HEK293T (cell line): ENCODE data around the gene BOC.

Experiments used
- CTCF ChIA-PET: fragments of 350-600 bp; formaldehyde crosslinking; extraction: SDS; loops from one replicate; lab custom pipeline; 2021; ENCODE audit warnings: antibody characterized with exemption, inconsistent platforms; lab: Yijun Ruan, JAX
- POLR2A ChIA-PET: fragments of 350-600 bp; formaldehyde crosslinking; extraction: SDS; loops from one replicate; lab custom pipeline; 2020; ENCODE audit warnings: antibody characterized with exemption, inconsistent platforms; lab: Yijun Ruan, JAX
- DNase-seq: peaks from one replicate; pipeline ENCODE4 v3.0.0; 2012; ENCODE audit warnings: mixed read lengths; ENCODE audit errors: extremely low spot score
- ARNT ChIP-seq: fragments of 450-650 bp; IDR thresholded peaks from 2 replicates; pipeline ENCODE4 v1.6.1; 2017; ENCODE audit warnings: mild to moderate bottlenecking
- BHLHE40 ChIP-seq: fragments of 450-650 bp; IDR thresholded peaks from 2 replicates; pipeline ENCODE4 v1.6.1; 2016; ENCODE audit warnings: mild to moderate bottlenecking, moderate library complexity, borderline replicate concordance
- CTBP1 ChIP-seq: fragments of 450-650 bp; IDR thresholded peaks from 2 replicates; pipeline ENCODE4 v1.6.1; 2016; ENCODE audit warnings: borderline replicate concordance
- ELF4 ChIP-seq: fragments of 450-650 bp; IDR thresholded peaks from 2 replicates; pipeline ENCODE4 v1.6.1; 2017; ENCODE audit warnings: antibody characterized with exemption
- FOXA1 ChIP-seq: fragments of 450-650 bp; IDR thresholded peaks from 2 replicates; pipeline ENCODE4 v1.6.1; 2016; ENCODE audit warnings: mild to moderate bottlenecking
- FOXK2 ChIP-seq: fragments of 450-650 bp; IDR thresholded peaks from 2 replicates; pipeline ENCODE4 v1.6.1; 2016; ENCODE audit warnings: mild to moderate bottlenecking
- FOXM1 ChIP-seq: fragments of 450-650 bp; IDR thresholded peaks from 2 replicates; pipeline ENCODE4 v1.6.1; 2017; ENCODE audit warnings: mild to moderate bottlenecking, borderline replicate concordance
- HDGF ChIP-seq: fragments of 450-650 bp; IDR thresholded peaks from 2 replicates; pipeline ENCODE4 v1.6.1; 2017; ENCODE audit warnings: antibody characterized with exemption, borderline replicate concordance
- L3MBTL2 ChIP-seq: fragments of 450-650 bp; conservative IDR thresholded peaks from 2 replicates; pipeline ENCODE4 v1.6.1; 2016; ENCODE audit warnings: mild to moderate bottlenecking
- LEF1 ChIP-seq: fragments of 450-650 bp; IDR thresholded peaks from 2 replicates; pipeline ENCODE4 v1.6.1; 2017; ENCODE audit warnings: mild to moderate bottlenecking, borderline replicate concordance
- NFRKB ChIP-seq: fragments of 450-650 bp; IDR thresholded peaks from 2 replicates; pipeline ENCODE4 v1.6.1; 2016; ENCODE audit warnings: mild to moderate bottlenecking, moderate library complexity
- SP1 ChIP-seq: fragments of 450-650 bp; IDR thresholded peaks from 2 replicates; pipeline ENCODE4 v1.6.1; 2017
- SUZ12 ChIP-seq: fragments of 450-650 bp; IDR thresholded peaks from 2 replicates; pipeline ENCODE4 v1.6.1; 2016; ENCODE audit warnings: mild to moderate bottlenecking
- TARDBP ChIP-seq: fragments of 450-650 bp; IDR thresholded peaks from 2 replicates; pipeline ENCODE4 v1.6.1; 2016
- ZNF384 ChIP-seq: fragments of 450-650 bp; IDR thresholded peaks from 2 replicates; pipeline ENCODE4 v1.6.1; 2016
- TF ChIP-seq, protein P1 (sequence below): fragments of 450-650 bp; IDR thresholded peaks from 2 replicates; pipeline ENCODE4 v1.6.1; 2016

The BOC gene

DNA sequence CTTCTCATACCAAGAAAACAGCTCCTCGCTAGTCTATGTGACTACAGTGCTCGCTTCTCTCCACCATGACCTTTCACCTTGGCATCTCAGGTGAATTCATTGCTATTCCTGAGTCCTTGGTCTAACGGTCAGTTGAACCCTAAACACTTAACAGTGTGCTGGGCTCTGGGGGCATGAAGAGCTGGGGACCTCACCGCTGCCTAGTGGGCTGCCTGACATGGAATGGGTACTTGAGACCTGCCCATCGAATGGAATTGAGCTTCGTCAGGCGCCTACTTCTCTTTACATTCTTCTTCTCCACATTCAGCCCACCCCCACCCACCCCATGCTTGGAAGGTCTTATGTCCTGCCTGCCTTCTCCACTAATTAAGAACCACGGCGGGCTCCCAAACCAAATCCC, 22.1 kb downstream of the BOC start:
- TF ChIP-seq ARNT = no peak
- TF ChIP-seq CTBP1 = no peak
- TF ChIP-seq LEF1 = no peak
- TF ChIP-seq NFRKB = no peak
- TF ChIP-seq BHLHE40 = no peak
- TF ChIP-seq FOXA1 = no peak
- ChIA-PET CTCF (interaction anchor here (1.5 kb wide), 1 partner anchor 99 kb away, joined by 4 read pairs; no protein-coding TSS in a partner anchor), POLR2A (interaction anchor here (1.4 to 2.6 kb wide), 2 partner anchors 22 to 214 kb away, joined by 3 to 11 read pairs; partner anchors contain the start of gene BOC)
- DNase-seq = no peak

DNA sequence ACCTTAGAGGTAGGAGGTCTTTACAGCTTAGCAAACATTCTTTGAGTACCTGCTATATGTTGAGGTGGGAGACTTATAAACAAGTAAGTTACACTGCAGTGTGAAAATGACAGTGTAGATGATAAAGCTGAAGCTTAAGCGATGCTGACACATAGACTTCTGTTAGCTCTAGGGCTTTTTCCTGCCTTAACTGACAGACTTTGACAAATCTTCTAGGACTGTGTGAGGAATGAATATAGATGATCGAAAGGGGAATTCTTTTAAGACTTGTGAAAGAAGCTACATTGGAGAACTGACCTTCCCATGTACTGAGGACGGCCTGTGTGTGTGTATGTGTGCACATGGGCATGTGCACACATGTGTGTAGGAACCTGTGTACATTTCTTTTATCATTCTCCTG, 22.7 kb downstream of the BOC start:
- no peak for TF ChIP-seq BHLHE40
- no peak for TF ChIP-seq L3MBTL2
- TF ChIP-seq, protein P1, sequence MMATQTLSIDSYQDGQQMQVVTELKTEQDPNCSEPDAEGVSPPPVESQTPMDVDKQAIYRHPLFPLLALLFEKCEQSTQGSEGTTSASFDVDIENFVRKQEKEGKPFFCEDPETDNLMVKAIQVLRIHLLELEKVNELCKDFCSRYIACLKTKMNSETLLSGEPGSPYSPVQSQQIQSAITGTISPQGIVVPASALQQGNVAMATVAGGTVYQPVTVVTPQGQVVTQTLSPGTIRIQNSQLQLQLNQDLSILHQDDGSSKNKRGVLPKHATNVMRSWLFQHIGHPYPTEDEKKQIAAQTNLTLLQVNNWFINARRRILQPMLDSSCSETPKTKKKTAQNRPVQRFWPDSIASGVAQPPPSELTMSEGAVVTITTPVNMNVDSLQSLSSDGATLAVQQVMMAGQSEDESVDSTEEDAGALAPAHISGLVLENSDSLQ = no peak
- DNase-seq = no peak
- ChIA-PET POLR2A (interaction anchor here (1.4 to 2.6 kb wide), 2 partner anchors 23 to 215 kb away, joined by 3 to 11 read pairs; partner anchors contain the start of gene BOC), CTCF (interaction anchor here (0.6 to 1.5 kb wide), 3 partner anchors 100 to 511 kb away, joined by 3 to 4 read pairs (median 4); no protein-coding TSS in a partner anchor)

DNA sequence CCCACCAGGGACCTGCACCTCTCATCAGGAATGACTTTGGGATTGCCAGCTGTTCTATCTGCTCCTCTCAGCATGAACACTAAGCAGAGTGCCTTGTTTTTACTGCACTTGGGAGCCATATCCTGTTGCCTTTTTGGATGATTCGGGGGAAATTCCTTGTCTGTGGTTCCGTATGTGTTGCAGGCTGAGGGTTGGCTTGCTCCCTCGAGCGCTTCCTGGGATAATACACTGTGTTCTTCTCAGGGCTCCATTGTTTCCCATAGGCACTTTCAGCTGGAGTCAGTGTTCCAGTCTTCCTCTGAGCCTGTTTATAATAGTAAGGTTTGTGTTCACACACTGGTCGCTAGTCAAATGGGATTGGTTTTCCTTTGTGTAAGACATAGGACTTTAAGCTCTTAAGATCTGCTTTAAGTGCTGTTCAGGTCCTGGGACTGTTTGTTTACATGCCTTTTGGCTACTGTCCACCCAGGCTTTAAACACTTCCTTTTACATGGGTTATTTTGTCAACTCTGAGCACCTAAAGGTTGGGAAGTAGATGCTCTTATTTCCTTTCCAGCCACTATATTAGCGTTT, 23.4 kb downstream of the BOC start:
- no peak for TF ChIP-seq NFRKB
- TF ChIP-seq CTBP1 = no peak
- TF ChIP-seq FOXK2 = no peak
- TF ChIP-seq LEF1 = no peak
- ChIA-PET CTCF (interaction anchor here (0.8 kb wide), 1 partner anchor 510 kb away, joined by 4 read pairs; no protein-coding TSS in a partner anchor), POLR2A (interaction anchor here (2.6 kb wide), 1 partner anchor 24 kb away, joined by 11 read pairs; the partner anchor contains the start of gene BOC)
- no peak for DNase-seq

DNA sequence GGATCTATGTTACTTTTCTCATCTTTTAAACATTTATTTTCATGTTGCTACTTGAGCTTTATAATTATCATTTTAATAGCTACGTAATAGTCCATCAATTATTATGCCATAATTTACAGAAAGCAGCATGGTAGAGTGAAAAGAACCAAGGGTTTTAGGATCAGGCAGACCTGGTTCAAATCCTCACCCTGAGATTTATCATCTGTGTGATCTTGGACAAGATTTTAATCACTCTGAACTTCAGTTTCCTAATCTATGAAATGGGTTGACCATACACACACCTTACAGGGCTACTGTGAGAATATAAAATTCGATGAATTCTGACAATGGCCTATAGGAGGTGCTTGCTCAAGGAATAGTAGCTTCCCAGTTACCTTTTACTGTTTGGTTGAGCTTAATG, 27.1 kb downstream of the BOC start:
- TF ChIP-seq, protein P1 = no peak
- TF ChIP-seq FOXM1 (no peak), CTBP1 (no peak)
- ChIA-PET CTCF (interaction anchor here (0.7 kb wide), 1 partner anchor 78 kb away, joined by 6 read pairs; no protein-coding TSS in a partner anchor), POLR2A (no interaction called here)
- DNase-seq = no peak

DNA sequence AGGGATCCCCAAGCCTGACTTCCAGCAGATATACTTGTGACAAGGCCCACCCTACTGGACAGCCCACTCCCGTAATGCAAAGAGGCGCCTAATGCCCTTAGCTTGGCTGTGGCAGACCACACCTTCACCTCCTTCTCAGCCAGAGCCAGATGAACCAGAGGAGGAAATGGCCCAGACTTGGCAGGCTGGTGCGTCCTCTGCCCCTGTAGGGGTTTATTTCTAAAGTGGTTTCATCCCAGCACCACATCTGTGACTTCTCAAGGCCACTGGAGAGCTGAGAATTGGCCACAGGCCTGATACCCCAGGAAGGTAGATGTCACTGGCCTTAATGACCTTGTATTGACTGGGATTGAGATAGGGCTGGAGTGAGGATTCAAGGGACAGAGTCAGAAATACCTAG, 29.5 kb downstream of the BOC start:
- ChIA-PET CTCF (no interaction called here), POLR2A (interaction anchor here (1.4 kb wide), 1 partner anchor 29 kb away, joined by 3 read pairs; no protein-coding TSS in a partner anchor)
- DNase-seq = no peak
- TF ChIP-seq ARNT (no peak), CTBP1 (no peak), FOXA1 (no peak), HDGF (no peak), ZNF384 (no peak), FOXK2 (no peak), SP1 (no peak)

DNA sequence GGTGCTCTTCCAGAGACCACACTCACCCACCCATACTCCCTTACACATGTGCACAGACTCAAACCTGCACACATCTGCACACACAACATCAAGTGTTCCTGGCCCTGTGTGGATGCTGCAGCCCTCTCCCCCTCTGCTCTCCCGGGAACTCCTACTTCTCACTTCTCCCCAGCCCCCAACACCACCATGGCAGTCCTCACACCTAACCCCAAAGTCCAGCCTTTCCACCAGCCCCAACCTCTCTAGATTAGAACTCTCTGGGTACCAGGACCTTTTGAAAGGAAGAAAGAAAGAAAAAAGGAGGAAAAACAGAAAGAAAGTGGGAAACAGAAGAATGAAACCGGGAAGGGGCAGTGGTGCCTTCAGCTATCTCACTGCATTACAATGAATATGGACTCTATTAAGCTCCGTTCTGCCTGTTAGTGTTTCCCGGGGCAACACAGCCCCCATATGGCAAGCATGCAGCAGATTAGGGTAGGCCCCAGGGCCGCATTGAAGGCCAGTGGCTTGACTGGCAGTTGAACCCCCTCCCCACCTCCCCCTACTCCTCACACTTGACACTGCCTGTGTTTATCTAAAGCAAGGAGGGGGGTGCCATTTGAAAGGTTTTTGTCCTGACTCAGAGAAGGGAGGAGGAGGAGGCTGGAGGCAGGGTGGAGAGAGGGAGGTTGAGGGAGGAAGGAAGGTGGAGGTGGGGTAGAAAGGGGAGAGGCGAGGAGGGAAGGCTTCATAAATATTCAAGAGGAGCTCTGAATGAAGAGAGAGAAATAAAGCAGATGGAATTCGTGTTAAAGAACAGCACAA, 30.1 kb downstream of the BOC start:
- no peak for TF ChIP-seq FOXA1
- TF ChIP-seq FOXM1 = no peak
- TF ChIP-seq NFRKB = no peak
- TF ChIP-seq ELF4 = no peak
- no peak; the same call in 1 of the 2 replicates for TF ChIP-seq L3MBTL2
- no peak for TF ChIP-seq LEF1
- no peak for TF ChIP-seq SUZ12
- no peak for TF ChIP-seq HDGF
- no peak for TF ChIP-seq SP1
- no peak for TF ChIP-seq BHLHE40
- TF ChIP-seq, protein P1 = no peak; the same call in 1 of the 2 replicates
- no peak for TF ChIP-seq ZNF384
- TF ChIP-seq ARNT = no peak
- no peak for TF ChIP-seq CTBP1
- TF ChIP-seq FOXK2 = no peak
- no peak for TF ChIP-seq TARDBP
- ChIA-PET POLR2A (no interaction called here), CTCF (interaction anchor here (1.5 to 2.0 kb wide), 2 partner anchors 47 to 90 kb away, joined by 5 read pairs; no protein-coding TSS in a partner anchor)
- no peak for DNase-seq
